Measurements from ENCODE around the gene TNNT3. TPM values are rescaled to one million over a fixed set of nuclear protein-coding genes. Genes with fewer than 3 reads are reported as not detected.
A peak's percentile ranks its signal among the peaks of the same experiment; 100 is the strongest.

The TNNT3 gene
- total and polyA plus RNA-seq, 8 donors = 1.7 to 4.4 (median 2.5) TPM

GRCh38 chr11:1891831-1892115 lies 27.7 kb upstream of the TNNT3 start, which contains the start of gene PRR33:
PRR33 (minus strand) TSS chr11:1891895; CDS start chr11:1890584, 1,311 bp downstream.
- H3K36me3 ChIP-seq = peaks cover 0 to 28% of the 10 kb centered on the region in 2 donors
- H3K27ac ChIP-seq = no peak within 1 kb of the TSS
- ATAC-seq = no peak
- no peak for DNase-seq
- peaks cover 0 to 27% of the 10 kb centered on the region in 2 donors for H3K4me1 ChIP-seq
- no peak for TF ChIP-seq CTCF (IDR thresholded peaks at IDR 0.05)
- peaks cover 0 to 30% of the 10 kb centered on the region in 2 donors for H3K27me3 ChIP-seq
- intact Hi-C loops (cut with DNase I) = no loop called here
- H3K9me3 ChIP-seq = no peaks in the 10 kb centered on the region
- H3K4me3 ChIP-seq = no peak within 1 kb of the TSS

GRCh38 chr11:1892116-1892515 lies 27.4 kb upstream of the TNNT3 start:
- Histone ChIP-seq H3K4me3 (no peak overlapping the region), H3K9me3 (no peaks in the 10 kb centered on the region), H3K4me1 (peaks cover 0 to 29% of the 10 kb centered on the region in 2 donors), H3K36me3 (peaks cover 0 to 25% of the 10 kb centered on the region in 2 donors), H3K27ac (no peak overlapping the region), H3K27me3 (peaks cover 0 to 30% of the 10 kb centered on the region in 2 donors)
- no peak for TF ChIP-seq CTCF (IDR thresholded peaks at IDR 0.05)
- DNase-seq = peak in 1 of 4 donors; percentile 20
- intact Hi-C loops (cut with DNase I) = no loop called here
- no peak for ATAC-seq

- Histone ChIP-seq H3K4me1 (peaks cover 0 to 34% of the 10 kb centered on the region in 2 donors), H3K4me3 (no peak overlapping the region), H3K27ac (no peak overlapping the region), H3K27me3 (peaks cover 0 to 30% of the 10 kb centered on the region in 2 donors), H3K9me3 (no peaks in the 10 kb centered on the region), H3K36me3 (peaks cover 0 to 20% of the 10 kb centered on the region in 2 donors)
- no peak for TF ChIP-seq CTCF (IDR thresholded peaks at IDR 0.05)
- no peak for ATAC-seq
- no peak for DNase-seq
- intact Hi-C loops (cut with DNase I) = no loop called here
Measured at GRCh38 chr11:1892558-1892957, 26.9 kb upstream of the TNNT3 start.

- DNase-seq (peak in 1 of 4 donors; percentile 31), ATAC-seq (no peak)
- intact Hi-C loops (cut with DNase I) = loop anchor here in 1 of 2 donors (1.0 kb wide), 1 partner anchor 23 kb away; no protein-coding TSS in a partner anchor
- Histone ChIP-seq H3K4me1 (peaks cover 0 to 27% of the 10 kb centered on the region in 2 donors), H3K36me3 (peaks cover 0 to 8% of the 10 kb centered on the region in 2 donors), H3K4me3 (no peak overlapping the region), H3K9me3 (no peaks in the 10 kb centered on the region), H3K27ac (no peak overlapping the region), H3K27me3 (peaks cover 0 to 29% of the 10 kb centered on the region in 2 donors)
- no peak for TF ChIP-seq CTCF (IDR thresholded peaks at IDR 0.05)
Measured at GRCh38 chr11:1893581-1894359, 25.7 kb upstream of the TNNT3 start.

GRCh38 chr11:1894759-1895158 lies 24.7 kb upstream of the TNNT3 start:
- intact Hi-C loops (cut with DNase I) = loop anchor here in 1 of 2 donors (5.0 kb wide), 1 partner anchor 48 kb away; no protein-coding TSS in a partner anchor

More at GRCh38 chr11:1894759-1895158, 24.7 kb upstream of the TNNT3 start:
- no peak overlapping the region for H3K4me3 ChIP-seq
- DNase-seq = peak in 1 of 4 donors; percentile 14
- H3K27me3 ChIP-seq = peaks cover 0 to 19% of the 10 kb centered on the region in 2 donors
- H3K36me3 ChIP-seq = no peaks in the 10 kb centered on the region
- no peak for ATAC-seq
- H3K27ac ChIP-seq = no peak overlapping the region
- peaks cover 0 to 18% of the 10 kb centered on the region in 2 donors for H3K4me1 ChIP-seq
- no peak for TF ChIP-seq CTCF (IDR thresholded peaks at IDR 0.05)
- H3K9me3 ChIP-seq = no peaks in the 10 kb centered on the region

All from left lung (tissue), 10 donors.